Stomach smooth muscle (tissue), 2 donors: ENCODE measurements around the gene HSD17B11.
"Not testable (repeated sequence)": the region's sequence is repeated elsewhere in the genome, so short reads cannot be mapped to it uniquely, and the experiment has no call there.

Source experiments
- H3K27ac ChIP-seq: one replicate; pipeline ENCODE4 v1.7.0; 2013; ENCODE audit warnings: mild to moderate bottlenecking, low read length, inconsistent platforms
- H3K27me3 ChIP-seq, 2 donors: one replicate each; pipeline ENCODE4 v1.7.0; 2013; ENCODE audit warnings: low read length in 2 of 2; ENCODE audit not compliant: insufficient read depth in 2 of 2, control insufficient read depth in 1 of 2
- H3K36me3 ChIP-seq, 2 donors: one replicate each; pipeline ENCODE4 v1.7.0; 2013; ENCODE audit warnings: low read length in 2 of 2; ENCODE audit not compliant: control insufficient read depth in 2 of 2, insufficient read depth in 2 of 2
- H3K4me1 ChIP-seq: one replicate; pipeline ENCODE4 v1.7.0; 2013; ENCODE audit warnings: low read length; ENCODE audit not compliant: control insufficient read depth, insufficient read depth
- H3K4me3 ChIP-seq, 2 donors: one replicate each; pipeline ENCODE4 v1.7.0; 2013; ENCODE audit warnings: low read length in 2 of 2
- H3K9ac ChIP-seq, 2 donors: one replicate each; pipeline ENCODE4 v1.7.0; 2013; ENCODE audit warnings: low read length in 2 of 2, mild to moderate bottlenecking in 1 of 2
- H3K9me3 ChIP-seq, 2 donors: one replicate each; pipeline ENCODE4 v1.7.0; 2013; ENCODE audit warnings: low read length in 2 of 2; ENCODE audit not compliant: control insufficient read depth in 2 of 2
- donor health status: healthy.
- donor health status: Pancreatic carcinoma.

The HSD17B11 gene

GRCh38 chr4:87333267-87333666, 57.7 kb downstream of the HSD17B11 start:
- Histone ChIP-seq H3K27ac (no peak overlapping the region), H3K9me3 (peaks cover 2 to 3% of the 10 kb centered on the region in 2 donors), H3K4me1 (no peaks in the 10 kb centered on the region), H3K9ac (no peak overlapping the region), H3K27me3 (no peaks in the 10 kb centered on the region), H3K36me3 (peaks cover 2 to 3% of the 10 kb centered on the region in 2 donors), H3K4me3 (no peak overlapping the region)

- peaks cover 2 to 3% of the 10 kb centered on the region in 2 donors for H3K9me3 ChIP-seq
- H3K4me1 ChIP-seq = no peaks in the 10 kb centered on the region
- peaks cover 2 to 3% of the 10 kb centered on the region in 2 donors for H3K36me3 ChIP-seq
- no peak overlapping the region for H3K4me3 ChIP-seq
- H3K9ac ChIP-seq = no peak overlapping the region
- H3K27me3 ChIP-seq = no peaks in the 10 kb centered on the region
- no peak overlapping the region for H3K27ac ChIP-seq
Measured at GRCh38 chr4:87330761-87331160, 60.2 kb downstream of the HSD17B11 start.

- Histone ChIP-seq H3K36me3 (no peaks in the 10 kb centered on the region), H3K27me3 (no peaks in the 10 kb centered on the region), H3K9ac (no peak overlapping the region), H3K27ac (no peak overlapping the region), H3K4me3 (no peak overlapping the region), H3K4me1 (no peaks in the 10 kb centered on the region), H3K9me3 (no peaks in the 10 kb centered on the region)
Measured at GRCh38 chr4:87327136-87327535, 63.9 kb downstream of the HSD17B11 start.

- H3K36me3 ChIP-seq = no peaks in the 10 kb centered on the region
- no peak overlapping the region for H3K9ac ChIP-seq
- no peak overlapping the region for H3K27ac ChIP-seq
- no peaks in the 10 kb centered on the region for H3K27me3 ChIP-seq
- no peaks in the 10 kb centered on the region for H3K9me3 ChIP-seq
- H3K4me3 ChIP-seq = no peak overlapping the region
- no peaks in the 10 kb centered on the region for H3K4me1 ChIP-seq
Measured at GRCh38 chr4:87326460-87326859, 64.5 kb downstream of the HSD17B11 start.

GRCh38 chr4:87322754-87323153, 68.2 kb downstream of the HSD17B11 start, which contains the start of gene HSD17B13:
Gene HSD17B13 (minus strand): TSS chr4:87322882. CDS start chr4:87322841, 41 bp downstream.
- Histone ChIP-seq H3K27ac (no peak within 1 kb of the TSS), H3K9ac (no peak within 1 kb of the TSS), H3K4me3 (no peak within 1 kb of the TSS)

GRCh38 chr4:87321888-87322287, 69.1 kb downstream of the HSD17B11 start:
- no peak overlapping the region for H3K9ac ChIP-seq
- H3K9me3 ChIP-seq = no peaks in the 10 kb centered on the region
- H3K27ac ChIP-seq = no peak overlapping the region
- no peaks in the 10 kb centered on the region for H3K27me3 ChIP-seq
- no peak overlapping the region for H3K4me3 ChIP-seq
- H3K4me1 ChIP-seq = no peaks in the 10 kb centered on the region
- no peaks in the 10 kb centered on the region for H3K36me3 ChIP-seq

More at GRCh38 chr4:87322754-87323153, 68.2 kb downstream of the HSD17B11 start, which contains the start of gene HSD17B13:
- Histone ChIP-seq H3K36me3 (no peaks in the 10 kb centered on the region), H3K4me1 (no peaks in the 10 kb centered on the region), H3K27me3 (no peaks in the 10 kb centered on the region), H3K9me3 (no peaks in the 10 kb centered on the region)

GRCh38 chr4:87317527-87317926, 73.5 kb downstream of the HSD17B11 start:
- Histone ChIP-seq H3K27me3 (no peaks in the 10 kb centered on the region), H3K4me1 (no peaks in the 10 kb centered on the region), H3K36me3 (no peaks in the 10 kb centered on the region), H3K9ac (no peak overlapping the region), H3K4me3 (no peak overlapping the region), H3K9me3 (no peaks in the 10 kb centered on the region), H3K27ac (no peak overlapping the region)

GRCh38 chr4:87316961-87317360, 74.0 kb downstream of the HSD17B11 start:
- no peaks in the 10 kb centered on the region for H3K36me3 ChIP-seq
- no peaks in the 10 kb centered on the region for H3K4me1 ChIP-seq
- H3K27me3 ChIP-seq = no peaks in the 10 kb centered on the region
- H3K27ac ChIP-seq = no peak overlapping the region
- H3K9ac ChIP-seq = no peak overlapping the region
- no peaks in the 10 kb centered on the region for H3K9me3 ChIP-seq
- H3K4me3 ChIP-seq = no peak overlapping the region

GRCh38 chr4:87315000-87315399, 76.0 kb downstream of the HSD17B11 start:
- not testable (repeated sequence) for H3K9me3 ChIP-seq, H3K27ac ChIP-seq, H3K27me3 ChIP-seq, H3K4me3 ChIP-seq, H3K36me3 ChIP-seq, H3K9ac ChIP-seq, H3K4me1 ChIP-seq

GRCh38 chr4:87313756-87314155, 77.2 kb downstream of the HSD17B11 start:
- no peaks in the 10 kb centered on the region for H3K36me3 ChIP-seq
- no peaks in the 10 kb centered on the region for H3K4me1 ChIP-seq
- H3K27me3 ChIP-seq = no peaks in the 10 kb centered on the region
- H3K27ac ChIP-seq = no peak overlapping the region
- no peak overlapping the region for H3K9ac ChIP-seq
- H3K4me3 ChIP-seq = no peak overlapping the region
- H3K9me3 ChIP-seq = no peaks in the 10 kb centered on the region

- Histone ChIP-seq H3K4me3 (no peak overlapping the region), H3K27me3 (no peaks in the 10 kb centered on the region), H3K36me3 (no peaks in the 10 kb centered on the region), H3K9me3 (no peaks in the 10 kb centered on the region), H3K9ac (no peak overlapping the region), H3K27ac (no peak overlapping the region), H3K4me1 (no peaks in the 10 kb centered on the region)
Measured at GRCh38 chr4:87311684-87312083, 79.3 kb downstream of the HSD17B11 start.
